ENCODE results near the gene BMERB1.
"Not testable (repeated sequence)": the region's sequence is repeated elsewhere in the genome, so short reads cannot be mapped to it uniquely, and the experiment has no call there.

The BMERB1 gene

DNA sequence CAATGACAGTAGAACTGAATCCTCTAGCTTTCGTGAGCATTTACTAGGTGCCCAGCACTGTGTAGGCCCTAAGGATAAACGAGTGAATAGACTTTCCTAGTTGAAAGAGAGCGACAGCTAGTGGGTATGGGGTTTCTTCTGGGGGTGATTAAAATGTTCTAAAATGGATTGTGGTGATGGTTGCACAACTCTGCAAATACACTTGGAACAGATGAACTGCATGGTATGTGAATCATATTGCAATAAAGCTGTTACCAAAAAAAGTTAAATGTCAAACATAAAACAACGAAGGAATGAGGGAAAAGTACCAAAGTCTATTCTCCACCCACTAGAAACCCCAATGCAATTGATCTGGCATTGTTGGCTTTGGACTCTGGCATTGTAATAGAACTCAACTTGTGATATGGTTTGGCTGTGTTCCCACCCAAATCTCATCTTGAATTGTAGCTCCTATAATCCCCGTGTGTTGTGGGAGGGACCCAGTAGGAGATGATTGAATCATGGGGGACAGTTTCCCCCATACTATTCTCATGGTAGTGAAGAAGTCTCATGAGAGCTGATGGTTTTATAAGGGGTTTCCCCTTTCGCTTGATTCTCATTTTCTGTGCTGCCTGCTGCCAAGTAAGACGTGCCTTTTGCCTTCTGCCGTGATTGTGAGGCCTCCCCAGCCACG lies 138.1 kb downstream of the BMERB1 start:
- ChIA-PET CTCF (interaction anchor here (3.0 kb wide), 1 partner anchor 21 kb away, joined by 20 read pairs; no protein-coding TSS in a partner anchor), POLR2A (no interaction called here)
- TF ChIP-seq CTCF (IDR thresholded peaks at IDR 0.05; ENCODE audit: insufficient read depth, low read length, missing control alignments) = no peak
- no peak overlapping the region for H3K4me3 ChIP-seq (ENCODE audit: low read depth, low read length)
- peak; percentile 33 for DNase-seq (ENCODE audit: low read depth, low spot score)

DNA sequence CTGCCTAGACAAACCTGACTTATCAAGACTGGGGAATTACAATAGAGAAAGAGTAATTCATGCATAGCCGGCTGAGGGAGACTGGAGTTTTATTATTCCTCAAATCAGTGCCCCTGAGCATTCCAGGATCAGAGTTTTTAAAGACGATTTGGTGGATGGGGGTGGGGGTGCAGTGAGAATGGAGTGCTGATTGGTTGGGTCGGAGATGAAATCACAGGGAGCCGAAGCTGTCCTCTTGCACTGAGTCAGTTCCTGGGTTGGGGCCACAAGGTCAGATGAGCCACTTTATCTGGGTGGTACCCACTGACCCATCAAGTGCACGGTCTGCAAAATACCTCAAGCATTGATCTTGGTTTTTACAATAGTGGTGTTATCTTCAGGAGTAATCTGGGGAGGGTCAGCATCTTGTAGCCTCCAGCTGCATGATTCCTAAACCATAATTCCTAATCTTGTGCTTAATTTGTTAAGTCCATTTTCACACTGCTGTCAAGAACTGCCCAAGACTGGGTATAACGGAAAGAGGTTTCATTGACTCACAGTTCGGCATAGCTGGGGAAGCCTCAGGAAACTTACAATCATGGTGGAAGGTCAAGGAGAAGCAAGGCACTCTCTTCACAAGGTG lies 139.0 kb downstream of the BMERB1 start:
- ChIA-PET CTCF (interaction anchor here (3.0 kb wide), 1 partner anchor 22 kb away, joined by 20 read pairs; no protein-coding TSS in a partner anchor), POLR2A (no interaction called here)
- H3K4me3 ChIP-seq (ENCODE audit: low read depth, low read length) = no peak overlapping the region
- no peak for DNase-seq (ENCODE audit: low read depth, low spot score)
- TF ChIP-seq CTCF (IDR thresholded peaks at IDR 0.05; ENCODE audit: insufficient read depth, low read length, missing control alignments) = no peak

DNA sequence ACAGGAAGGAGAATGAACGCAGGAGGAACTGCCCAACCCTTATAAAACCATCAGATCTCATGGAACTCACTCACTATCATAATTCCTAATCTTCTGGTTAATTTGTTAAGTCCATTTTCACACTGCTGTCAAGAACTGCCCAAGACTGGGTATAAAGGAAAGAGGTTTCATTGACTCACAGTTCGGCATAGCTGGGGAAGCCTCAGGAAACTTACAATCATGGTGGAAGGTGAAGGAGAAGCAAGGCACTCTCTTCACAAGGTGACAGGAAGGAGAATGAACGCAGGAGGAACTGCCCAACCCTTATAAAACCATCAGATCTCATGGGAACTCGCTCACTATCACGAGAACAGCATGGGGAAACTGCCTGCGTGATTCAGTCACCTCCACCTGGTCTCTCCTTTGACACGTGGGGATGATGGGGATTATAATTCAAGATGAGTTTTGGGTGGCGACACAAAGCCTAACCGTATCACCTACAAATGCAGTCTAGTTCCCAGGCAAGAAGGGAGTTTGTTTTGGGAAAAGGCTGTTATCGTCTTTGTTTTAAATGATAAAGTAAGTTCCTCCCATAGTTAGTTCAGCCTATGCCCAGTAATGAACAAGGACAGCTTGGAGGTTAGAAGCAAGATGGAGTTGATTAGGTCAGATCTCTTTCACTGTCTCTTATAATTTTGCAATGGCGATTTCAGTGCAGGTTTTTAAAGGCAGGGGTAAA lies 139.7 kb downstream of the BMERB1 start:
- H3K4me3 ChIP-seq (ENCODE audit: low read depth, low read length); POLR2A ChIA-PET; DNase-seq (ENCODE audit: low read depth, low spot score): not testable (repeated sequence)
- CTCF ChIA-PET = interaction anchor here (3.0 kb wide), 1 partner anchor 23 kb away, joined by 20 read pairs; no protein-coding TSS in a partner anchor

DNA sequence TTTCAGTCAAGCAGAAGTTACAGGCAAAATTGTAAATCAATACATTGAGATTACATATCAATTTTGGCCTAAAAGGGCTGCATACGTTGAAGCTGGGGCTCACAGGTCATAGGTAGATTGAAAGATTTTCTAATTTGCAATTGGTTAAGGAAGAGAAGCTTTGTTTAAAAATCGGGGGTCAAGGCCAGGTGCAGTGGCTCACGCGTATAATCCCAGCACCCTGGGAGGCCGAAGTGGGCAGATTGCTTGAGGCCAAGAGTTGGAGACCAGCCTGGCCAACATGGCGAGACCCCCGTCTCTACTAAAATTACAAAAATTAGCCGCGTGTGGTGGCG lies 140.2 kb downstream of the BMERB1 start:
- POLR2A ChIA-PET = no interaction called here
- DNase-seq (ENCODE audit: low read depth, low spot score) = no peak
- no peak for TF ChIP-seq CTCF (IDR thresholded peaks at IDR 0.05; ENCODE audit: insufficient read depth, low read length, missing control alignments)
- no peak overlapping the region for H3K4me3 ChIP-seq (ENCODE audit: low read depth, low read length)
- CTCF ChIA-PET = no interaction called here

- ChIA-PET POLR2A (no interaction called here), CTCF (no interaction called here)
- TF ChIP-seq CTCF (IDR thresholded peaks at IDR 0.05; ENCODE audit: insufficient read depth, low read length, missing control alignments) = no peak
- no peak for DNase-seq (ENCODE audit: low read depth, low spot score)
- no peak overlapping the region for H3K4me3 ChIP-seq (ENCODE audit: low read depth, low read length)
These were observed 141.1 kb downstream of the BMERB1 start for GRCh38 chr16:15575293-15576049.

DNA sequence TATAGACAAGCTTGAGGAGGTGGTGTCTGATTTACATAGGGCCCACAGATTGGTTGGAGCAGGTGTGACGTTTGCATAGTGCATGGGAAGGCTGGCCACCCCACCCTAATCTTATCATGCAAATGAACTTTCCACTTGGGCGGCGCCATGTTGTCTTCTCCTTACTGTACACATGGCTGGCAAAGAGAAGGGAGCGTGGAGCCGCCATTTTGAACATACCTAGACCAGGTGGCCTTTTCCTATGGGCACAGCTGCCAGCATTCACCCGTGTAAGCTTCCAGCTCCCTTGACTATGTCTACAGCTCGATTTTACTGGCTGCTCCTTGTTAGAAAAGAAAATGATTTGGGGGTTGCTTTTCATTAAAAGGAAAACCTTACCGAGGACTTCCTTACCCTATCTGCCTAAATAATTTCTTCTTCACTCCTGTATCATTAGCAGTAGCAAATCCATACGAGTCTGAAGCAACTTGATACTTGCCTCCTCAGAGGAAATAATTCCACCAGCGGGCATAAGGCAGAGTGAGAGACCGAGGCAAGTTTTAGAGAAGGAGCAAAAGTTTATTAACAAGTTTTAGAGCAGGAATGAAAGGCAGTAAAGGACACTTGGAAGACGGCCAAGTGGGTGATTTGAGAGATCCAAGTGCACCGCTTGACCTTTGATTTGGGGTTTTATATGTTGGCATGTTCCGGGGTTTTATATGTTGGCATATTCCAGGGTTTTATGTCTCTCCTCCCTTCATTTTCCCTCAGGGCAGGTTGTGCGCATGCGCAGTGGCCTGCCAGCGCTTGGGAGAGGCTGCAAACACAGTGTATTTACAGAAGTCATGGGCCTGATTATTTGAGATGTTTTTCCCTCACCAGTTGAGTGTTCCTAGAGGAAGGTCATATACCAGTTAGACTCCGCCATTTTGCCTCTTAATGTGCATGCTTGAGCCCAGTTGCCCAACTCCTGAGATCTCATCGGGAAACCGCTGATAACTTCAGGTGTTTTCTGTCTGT lies 142.9 kb downstream of the BMERB1 start:
- DNase-seq (ENCODE audit: low read depth, low spot score) = no peak
- POLR2A ChIA-PET = no interaction called here
- CTCF ChIA-PET = no interaction called here
- H3K4me3 ChIP-seq (ENCODE audit: low read depth, low read length) = no peak overlapping the region
- TF ChIP-seq CTCF (IDR thresholded peaks at IDR 0.05; ENCODE audit: insufficient read depth, low read length, missing control alignments) = no peak
